Kidney tubule cell (primary cell): ENCODE measurements around the gene PSORS1C2.

Experiments used
- DNase-seq: peaks from one replicate; pipeline ENCODE4 v3.0.0-alpha.2; 2018; ENCODE audit warnings: low spot score

The PSORS1C2 gene

GRCh38 chr6:31113861-31114540 lies 24.9 kb downstream of the PSORS1C2 start:
- DNase-seq, result no peak

GRCh38 chr6:31112478-31112877 lies 26.4 kb downstream of the PSORS1C2 start, which contains the start of gene C6orf15:
Gene C6orf15, minus strand, starts transcription at chr6:31112575. Its CDS starts 20 bp downstream, at chr6:31112555.
- no peak for DNase-seq

DNA sequence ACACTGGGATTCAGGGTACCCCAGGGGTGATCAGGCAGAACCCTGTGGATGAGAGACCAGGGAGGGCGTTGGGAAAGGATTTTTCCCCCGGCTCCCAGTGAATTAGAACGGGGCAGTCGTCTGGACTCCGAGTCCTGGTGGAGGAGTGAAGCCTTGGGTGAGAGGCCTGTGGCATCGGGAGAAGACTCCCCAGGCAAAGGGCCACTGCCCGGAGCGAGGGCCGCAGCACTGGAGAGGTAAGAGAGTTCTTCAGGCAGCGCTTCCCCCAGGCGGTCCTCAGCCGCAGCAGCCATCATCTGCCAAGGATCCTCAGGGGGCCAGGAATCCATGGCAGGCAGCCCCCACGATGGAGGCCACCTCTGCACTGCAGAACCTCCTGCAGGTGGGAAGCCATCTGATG lies 27.2 kb downstream of the PSORS1C2 start:
- no peak for DNase-seq

DNA sequence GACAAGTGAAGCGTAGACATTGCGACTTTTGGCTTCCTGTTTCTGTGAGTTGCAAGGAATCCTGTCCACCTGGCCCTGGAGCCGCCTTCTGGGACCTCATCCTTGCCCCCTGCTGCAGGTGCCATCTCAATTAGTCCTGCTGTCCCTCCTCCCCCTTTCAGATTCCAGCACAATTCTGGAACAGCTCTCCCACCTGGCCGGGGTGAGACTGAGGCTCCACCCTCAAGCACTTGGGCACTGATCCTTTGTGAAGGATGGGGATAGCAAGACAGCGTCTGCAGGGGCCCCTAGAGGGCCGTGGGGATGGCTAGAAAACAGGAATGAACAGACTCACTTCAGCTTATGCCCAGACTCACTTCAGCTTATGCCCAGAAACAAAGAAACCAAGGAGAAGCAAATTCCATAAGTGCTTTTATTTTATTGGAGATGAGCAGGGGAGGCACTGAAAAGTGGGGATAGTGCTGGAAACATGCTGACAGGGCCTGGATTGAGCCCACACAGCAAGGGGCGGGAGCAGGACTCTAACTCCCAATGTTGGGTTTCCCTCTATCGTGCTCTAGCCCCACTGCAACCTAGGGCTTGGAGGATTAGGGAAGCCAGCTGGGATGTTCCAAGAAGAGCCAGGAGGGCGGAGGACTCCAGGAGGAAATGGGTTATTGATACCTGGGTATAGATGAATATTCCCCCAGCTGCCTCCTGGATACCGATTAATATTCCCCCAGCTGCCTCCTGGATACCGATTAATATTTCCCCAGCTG lies 27.9 kb downstream of the PSORS1C2 start:
- DNase-seq, result no peak

DNA sequence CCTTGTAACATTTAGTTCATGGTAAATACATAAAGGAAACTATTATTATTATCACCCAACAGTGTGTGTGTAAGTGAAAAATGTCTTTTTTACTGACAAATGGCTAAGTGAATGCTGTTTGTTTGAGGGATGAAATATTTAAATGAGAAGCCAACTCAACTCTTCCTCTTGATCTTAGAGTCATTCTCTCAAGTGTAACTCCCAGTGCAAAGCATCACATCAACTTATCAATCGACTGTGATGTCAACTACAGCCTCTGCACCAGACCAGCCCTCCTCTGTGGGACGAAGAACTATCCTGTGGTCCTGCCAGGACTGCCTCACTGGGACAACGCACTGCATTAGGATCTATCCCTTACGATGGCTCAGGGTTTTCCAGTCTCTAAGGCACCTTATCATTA lies 31.8 kb downstream of the PSORS1C2 start:
- DNase-seq, result no peak

- DNase-seq, result no peak
These were observed 35.7 kb downstream of the PSORS1C2 start for GRCh38 chr6:31103136-31103535.

DNA sequence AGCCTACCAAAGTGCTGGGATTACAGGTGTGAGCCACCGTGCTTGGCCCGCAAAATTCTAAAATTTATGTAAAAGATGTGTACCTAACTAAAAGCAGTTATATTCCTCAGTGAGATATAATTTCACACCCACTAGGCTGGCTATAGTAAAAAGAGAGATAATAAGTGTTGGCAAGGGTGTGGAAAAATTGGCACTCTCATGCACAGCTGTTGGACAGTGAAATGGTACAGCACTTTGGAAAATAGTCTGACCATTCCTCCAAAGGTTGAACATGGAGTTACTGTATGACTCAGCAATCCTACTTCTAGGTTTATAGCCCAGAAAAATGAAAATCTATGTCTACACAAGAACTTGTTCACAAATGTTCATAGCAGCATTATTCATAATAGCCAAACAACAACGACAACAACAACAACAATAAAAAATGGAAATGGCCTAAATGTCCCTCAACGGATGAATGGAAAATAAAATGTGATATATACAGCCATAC lies 40.4 kb downstream of the PSORS1C2 start:
- no peak for DNase-seq

DNA sequence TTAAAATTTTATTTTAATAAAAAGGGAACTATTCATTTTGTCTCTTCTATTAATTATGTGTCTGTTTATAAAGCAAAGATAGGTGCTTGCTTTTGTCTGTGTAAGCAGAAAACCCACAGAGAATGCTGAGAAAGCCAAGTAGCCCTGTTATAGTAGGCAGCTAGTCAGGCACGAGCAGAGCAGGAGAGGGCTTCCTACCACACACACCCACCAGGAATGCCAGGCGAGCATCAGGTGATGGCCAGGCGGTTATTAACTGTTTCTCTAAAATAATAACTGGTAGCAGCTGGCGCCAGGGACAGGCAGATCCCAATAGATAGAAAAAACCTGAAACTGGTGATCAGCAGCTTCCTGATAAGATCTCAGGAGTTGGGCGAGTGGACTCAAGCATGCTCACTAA lies 42.2 kb downstream of the PSORS1C2 start:
- DNase-seq, result no peak

GRCh38 chr6:31096215-31096614 lies 42.7 kb downstream of the PSORS1C2 start:
- no peak for DNase-seq

- no peak for DNase-seq
These were observed 44.4 kb downstream of the PSORS1C2 start for GRCh38 chr6:31094389-31094881.

DNA sequence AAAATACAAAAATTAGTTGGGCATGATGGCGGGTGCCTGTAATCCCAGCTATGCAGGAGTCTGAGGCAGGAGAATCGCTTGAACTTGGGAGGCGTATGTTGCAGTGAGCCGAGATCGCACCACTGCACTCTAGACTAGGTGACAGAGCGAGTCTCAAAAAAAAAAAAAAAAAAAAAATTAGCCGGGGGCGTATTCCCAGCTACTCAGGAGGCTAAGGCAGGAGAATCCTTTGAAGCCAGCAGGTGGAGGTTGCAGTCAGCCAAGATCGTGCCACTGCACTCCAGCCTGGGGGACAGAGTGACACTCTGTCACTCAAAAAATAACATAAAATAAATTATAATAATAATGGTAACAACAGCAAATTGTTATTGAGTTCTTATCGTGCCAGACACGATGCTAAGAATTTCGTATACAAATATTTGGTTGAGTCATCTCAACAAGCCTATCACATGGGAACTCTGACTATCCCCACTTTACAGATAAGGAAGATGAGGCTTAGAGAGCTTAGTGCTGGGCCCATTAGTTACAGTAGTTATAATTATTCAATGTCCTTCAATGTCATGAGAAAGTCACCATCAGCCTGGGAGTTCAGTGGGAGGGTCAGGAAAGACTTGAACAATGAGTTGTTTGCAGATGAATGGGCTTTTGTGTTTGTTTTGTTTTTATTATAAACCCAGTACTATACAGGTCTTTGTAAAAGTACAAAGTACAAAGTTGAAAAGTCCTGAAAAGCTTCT lies 45.9 kb downstream of the PSORS1C2 start:
- no peak for DNase-seq

GRCh38 chr6:31092238-31092637 lies 46.6 kb downstream of the PSORS1C2 start:
- DNase-seq, result no peak

GRCh38 chr6:31091680-31092079 lies 47.2 kb downstream of the PSORS1C2 start:
- DNase-seq, result no peak

GRCh38 chr6:31090973-31091364 lies 47.9 kb downstream of the PSORS1C2 start:
- no peak for DNase-seq

DNA sequence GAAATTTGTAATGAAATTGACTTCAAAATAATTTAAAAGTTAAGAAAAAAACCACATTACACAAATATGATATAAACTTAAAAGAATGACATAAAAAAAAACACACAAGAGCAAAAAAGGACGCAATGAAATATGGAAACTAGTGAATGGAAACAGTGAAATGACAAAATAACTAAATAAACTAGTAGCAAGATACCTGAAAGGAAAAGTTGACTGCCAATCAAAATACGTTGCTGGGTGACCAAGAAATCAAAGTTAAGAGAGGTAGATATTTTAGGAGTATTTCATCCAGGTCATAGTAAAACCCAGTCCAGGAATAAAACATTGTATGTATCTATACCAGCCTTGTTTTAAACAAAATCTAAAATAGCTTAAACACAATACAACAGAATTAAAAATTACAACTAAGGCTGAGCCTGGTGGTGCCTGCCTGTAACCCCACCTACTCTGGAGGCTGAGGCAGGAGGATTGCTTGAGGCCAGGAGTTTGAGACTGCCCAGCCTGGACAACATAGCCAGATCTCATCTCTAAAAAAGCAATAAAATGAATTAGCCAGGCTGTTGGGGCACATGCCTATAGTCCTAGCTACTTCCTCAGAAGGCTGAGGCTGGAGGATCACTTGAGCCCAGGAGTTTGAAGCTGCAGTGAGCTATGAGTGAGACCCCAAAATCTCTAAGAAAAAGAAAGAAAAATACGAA lies 48.4 kb downstream of the PSORS1C2 start:
- no peak for DNase-seq
